GM12864 (cell line): Measurements from ENCODE around the gene CLEC4M.

ENCODE experiments used
- DNase-seq: peaks from one replicate; pipeline ENCODE4 v3.0.0-alpha.2; 2011; ENCODE audit warnings: low read depth
- H3K4me3 ChIP-seq: 2 replicates; pipeline ENCODE4 v1.5.1; 2011; ENCODE audit warnings: mild to moderate bottlenecking, low read depth, low read length, control low read depth
- TF ChIP-seq, protein P1 (sequence below): IDR thresholded peaks from 2 replicates; pipeline ENCODE4 v1.5.1; 2011; ENCODE audit warnings: low read depth, mild to moderate bottlenecking, moderate library complexity, low read length, control low read depth, inconsistent platforms; ENCODE audit errors: missing control alignments

The CLEC4M gene

DNA sequence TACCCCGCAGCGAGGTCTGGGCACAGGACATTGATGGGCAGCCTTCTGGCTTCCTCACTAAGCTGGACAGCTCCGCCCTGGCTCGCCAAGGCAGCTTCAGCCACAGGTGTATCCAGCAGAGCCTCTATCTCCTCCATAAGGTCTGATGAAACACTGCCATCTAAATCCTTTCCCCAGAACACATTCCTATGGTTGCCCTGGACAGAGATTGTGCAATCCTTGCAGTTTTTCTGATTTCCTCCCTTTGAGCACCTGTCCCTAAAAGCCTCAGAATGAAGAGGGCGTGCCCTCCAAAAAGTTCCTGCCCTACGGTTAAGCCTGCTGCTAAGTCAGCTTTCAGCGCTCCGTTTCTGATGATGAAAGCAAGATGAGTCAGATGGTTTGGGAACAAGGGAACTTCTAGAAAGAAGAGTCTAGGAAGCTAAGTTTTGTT is 21.0 kb downstream of the CLEC4M start:
- TF ChIP-seq, protein P1, sequence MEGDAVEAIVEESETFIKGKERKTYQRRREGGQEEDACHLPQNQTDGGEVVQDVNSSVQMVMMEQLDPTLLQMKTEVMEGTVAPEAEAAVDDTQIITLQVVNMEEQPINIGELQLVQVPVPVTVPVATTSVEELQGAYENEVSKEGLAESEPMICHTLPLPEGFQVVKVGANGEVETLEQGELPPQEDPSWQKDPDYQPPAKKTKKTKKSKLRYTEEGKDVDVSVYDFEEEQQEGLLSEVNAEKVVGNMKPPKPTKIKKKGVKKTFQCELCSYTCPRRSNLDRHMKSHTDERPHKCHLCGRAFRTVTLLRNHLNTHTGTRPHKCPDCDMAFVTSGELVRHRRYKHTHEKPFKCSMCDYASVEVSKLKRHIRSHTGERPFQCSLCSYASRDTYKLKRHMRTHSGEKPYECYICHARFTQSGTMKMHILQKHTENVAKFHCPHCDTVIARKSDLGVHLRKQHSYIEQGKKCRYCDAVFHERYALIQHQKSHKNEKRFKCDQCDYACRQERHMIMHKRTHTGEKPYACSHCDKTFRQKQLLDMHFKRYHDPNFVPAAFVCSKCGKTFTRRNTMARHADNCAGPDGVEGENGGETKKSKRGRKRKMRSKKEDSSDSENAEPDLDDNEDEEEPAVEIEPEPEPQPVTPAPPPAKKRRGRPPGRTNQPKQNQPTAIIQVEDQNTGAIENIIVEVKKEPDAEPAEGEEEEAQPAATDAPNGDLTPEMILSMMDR: no peak
- no peak for DNase-seq
- no peak overlapping the region for H3K4me3 ChIP-seq

DNA sequence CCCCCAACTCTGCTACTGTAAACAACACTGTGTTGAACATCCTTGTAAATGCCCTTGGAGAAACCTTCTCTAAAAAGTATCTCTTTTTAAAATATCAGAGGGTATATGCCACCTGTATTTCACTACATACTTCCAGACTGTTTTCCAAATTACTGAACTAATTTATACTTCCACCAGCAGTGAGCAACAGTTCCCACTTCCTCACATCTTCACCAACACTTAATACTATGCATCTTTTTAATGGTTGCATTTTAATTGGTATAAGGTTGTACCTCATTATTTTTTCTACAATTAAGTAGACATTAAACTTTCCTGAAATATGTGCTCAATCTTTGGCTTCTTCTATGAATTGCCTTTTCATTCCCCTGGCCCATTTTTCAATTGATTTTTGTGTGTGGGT is 21.8 kb downstream of the CLEC4M start:
- DNase-seq: no peak
- TF ChIP-seq, protein P1: no peak

DNA sequence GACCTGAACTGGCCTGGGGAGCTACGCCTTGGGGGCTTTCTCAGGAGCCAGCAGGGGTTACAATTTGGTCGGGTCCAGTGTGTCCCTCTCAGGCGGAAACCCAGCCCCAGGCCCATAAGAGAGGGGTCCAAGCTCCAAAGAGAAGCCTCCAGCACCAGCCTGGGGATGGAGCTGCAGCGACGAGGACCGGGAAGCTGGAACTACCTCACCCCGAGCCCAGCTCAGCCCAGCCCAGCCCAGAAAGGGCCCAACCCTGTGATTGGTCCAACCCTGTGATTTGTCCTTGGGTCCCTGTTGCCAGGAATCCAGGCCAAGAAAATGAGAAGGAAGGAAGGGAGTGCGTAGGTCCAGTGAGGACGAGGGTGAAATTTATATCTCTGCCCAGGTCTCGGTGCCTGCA is 24.1 kb downstream of the CLEC4M start:
- TF ChIP-seq, protein P1: no peak
- DNase-seq: no peak
- H3K4me3 ChIP-seq: no peak overlapping the region

More for the DNA sequence above, 21.8 kb downstream of the CLEC4M start:
- no peak overlapping the region for H3K4me3 ChIP-seq

DNA sequence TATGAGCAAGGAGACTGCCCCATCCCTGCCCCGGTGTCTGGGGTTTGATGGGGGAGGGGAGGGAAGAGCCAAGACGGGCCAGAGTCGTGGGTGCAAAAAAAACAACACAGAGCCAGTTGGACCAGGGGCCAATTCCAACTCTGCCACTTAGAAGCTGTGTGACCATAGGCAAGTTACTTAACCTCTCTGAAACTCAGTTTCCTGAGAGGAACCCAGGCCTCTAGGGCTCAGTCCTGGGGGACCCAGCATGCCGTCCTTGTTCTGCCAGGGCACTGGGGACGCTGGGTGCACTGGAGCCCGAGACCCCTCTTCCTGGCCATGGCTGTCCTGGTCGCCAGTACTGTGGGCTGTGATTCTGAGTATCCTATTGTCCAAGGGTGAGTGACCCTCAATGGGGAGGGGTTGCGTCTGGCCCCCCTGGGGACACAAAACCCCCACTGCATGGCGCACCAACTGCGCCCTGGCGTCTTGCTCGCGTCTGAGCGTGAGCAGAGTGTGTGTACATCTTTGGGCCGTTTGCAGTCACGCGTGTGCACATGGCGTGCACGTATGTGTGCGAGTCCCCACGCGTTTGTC is 24.6 kb downstream of the CLEC4M start:
- H3K4me3 ChIP-seq: no peak overlapping the region
- TF ChIP-seq, protein P1: no peak
- DNase-seq: no peak

DNA sequence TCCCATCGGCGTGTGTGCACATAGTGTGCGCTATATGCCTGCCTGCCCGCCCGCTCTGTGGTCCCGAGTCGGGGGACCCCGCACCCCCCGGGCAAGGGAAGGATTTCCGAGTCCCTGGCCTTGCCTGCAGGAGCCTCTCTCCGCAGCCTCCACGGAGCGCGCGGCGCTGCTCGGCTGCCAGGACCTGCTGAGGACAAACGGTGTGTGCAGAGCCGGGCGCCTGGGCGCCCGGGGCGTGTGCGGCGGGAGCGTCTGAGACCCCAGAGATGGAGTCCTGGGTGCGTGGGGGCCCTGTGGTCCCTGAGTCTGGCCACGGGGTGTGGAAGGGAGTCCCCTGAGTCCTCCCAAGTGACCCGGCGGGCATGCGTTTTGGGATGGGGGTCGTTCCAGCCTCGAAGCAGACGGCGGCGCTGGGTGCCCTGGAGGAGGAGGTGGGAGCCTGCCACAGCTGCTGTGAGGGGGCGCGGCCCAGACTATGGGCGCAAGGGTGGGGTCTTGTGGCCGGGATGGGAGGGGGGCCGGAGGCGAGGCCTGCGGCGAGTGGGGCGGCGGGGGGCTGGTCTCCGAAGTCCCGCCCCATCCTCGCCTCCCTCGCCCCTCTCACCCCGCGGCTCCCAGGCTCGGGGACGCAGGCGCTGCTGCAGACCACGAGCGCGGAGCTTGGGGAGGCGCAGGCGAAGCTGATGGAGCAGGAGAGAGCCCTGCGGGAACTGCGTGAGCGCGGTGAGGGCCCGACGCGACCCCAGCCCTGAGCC is 25.3 kb downstream of the CLEC4M start:
- no peak overlapping the region for H3K4me3 ChIP-seq
- no peak for DNase-seq
- TF ChIP-seq, protein P1: no peak

DNA sequence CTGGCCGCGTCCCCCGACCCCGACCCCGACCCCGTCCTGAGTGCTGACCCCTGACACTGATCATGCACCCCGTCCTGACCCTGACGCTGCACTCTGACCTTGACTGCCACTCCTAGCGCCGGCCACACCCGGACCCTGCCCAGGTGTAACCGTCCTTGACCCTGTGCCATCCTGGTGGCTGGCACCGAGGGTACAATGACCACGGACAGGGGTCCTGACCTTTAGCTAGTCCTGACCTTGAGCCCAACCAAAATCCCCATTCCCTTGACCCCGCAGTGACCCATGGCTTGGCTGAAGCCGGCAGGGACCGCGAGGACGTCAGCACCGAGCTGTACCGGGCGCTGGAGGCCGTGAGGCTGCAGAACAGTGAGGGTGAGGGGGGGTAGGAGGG is 25.9 kb downstream of the CLEC4M start:
- no peak for DNase-seq
- TF ChIP-seq, protein P1: no peak
- no peak overlapping the region for H3K4me3 ChIP-seq

DNA sequence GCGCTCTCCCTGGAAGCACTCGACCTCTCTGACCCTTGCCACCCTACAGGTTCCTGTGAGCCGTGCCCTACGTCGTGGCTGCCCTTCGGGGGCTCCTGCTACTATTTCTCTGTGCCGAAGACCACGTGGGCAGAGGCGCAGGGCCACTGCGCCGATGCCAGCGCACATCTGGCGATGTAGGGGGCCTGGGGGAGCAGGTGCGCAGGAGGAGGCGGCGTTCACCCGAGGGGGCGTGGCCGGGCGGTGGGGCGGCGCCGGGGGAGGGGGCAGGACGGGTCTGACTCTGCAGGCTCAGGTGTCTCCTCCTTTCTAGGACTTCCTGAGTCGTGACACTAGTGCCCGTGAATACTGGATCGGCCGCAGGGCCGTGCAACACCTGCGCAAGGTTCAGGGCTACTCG is 26.4 kb downstream of the CLEC4M start:
- TF ChIP-seq, protein P1: no peak
- H3K4me3 ChIP-seq: no peak overlapping the region
- no peak for DNase-seq
